ENCODE results near the gene ADAM17. TPM values are rescaled to one million over a fixed set of nuclear protein-coding genes. Genes with fewer than 3 reads are reported as not detected.

The ADAM17 gene
- total RNA-seq, 2 experiments from 2014 or later, result 14.2 to 15.9 TPM

GRCh38 chr2:9549420-9549819 is 6.2 kb downstream of the ADAM17 start:
- no peaks in the 10 kb centered on the region for H3K27me3 Mint-ChIP-seq
- H3K36me3 Mint-ChIP-seq (ENCODE audit: low read depth), result peaks cover 4% of the 10 kb centered on the region
- TF ChIP-seq CTCF (IDR thresholded peaks at IDR 0.05), result no peak
- H3K4me3 Mint-ChIP-seq, result no peak overlapping the region
- H3K9me3 Mint-ChIP-seq, result no peaks in the 10 kb centered on the region
- DNase-seq (no peak), ATAC-seq (no peak)
- intact Hi-C loops (cut with micrococcal nuclease), result no loop called here
- H3K4me1 Mint-ChIP-seq (ENCODE audit: low read depth), result peaks cover 69% of the 10 kb centered on the region
- ChIA-PET CTCF (interaction anchor here (1.0 to 1.5 kb wide), 2 partner anchors 58 to 250 kb away, joined by 4 to 5 read pairs; no protein-coding TSS in a partner anchor), POLR2A (interaction anchor here (0.7 kb wide), 1 partner anchor 74 kb away, joined by 3 read pairs; no protein-coding TSS in a partner anchor)
- H3K27ac Mint-ChIP-seq, result peak overlapping the region; percentile 59

- ChIA-PET CTCF (no interaction called here), POLR2A (no interaction called here)
- intact Hi-C loops (cut with micrococcal nuclease), result no loop called here
- H3K4me1 Mint-ChIP-seq (ENCODE audit: low read depth), result peaks cover 68% of the 10 kb centered on the region
- no peak for TF ChIP-seq CTCF (IDR thresholded peaks at IDR 0.05)
- ATAC-seq (peak; percentile 72), DNase-seq (no peak)
- H3K27ac Mint-ChIP-seq, result peak overlapping the region; percentile 92
- no peaks in the 10 kb centered on the region for H3K27me3 Mint-ChIP-seq
- peaks cover 5% of the 10 kb centered on the region for H3K36me3 Mint-ChIP-seq (ENCODE audit: low read depth)
- H3K9me3 Mint-ChIP-seq, result no peaks in the 10 kb centered on the region
- H3K4me3 Mint-ChIP-seq, result peak overlapping the region; percentile 64
These were observed 7.1 kb downstream of the ADAM17 start for GRCh38 chr2:9548506-9548905.

- intact Hi-C loops (cut with micrococcal nuclease), result no loop called here
- no peaks in the 10 kb centered on the region for H3K27me3 Mint-ChIP-seq
- peaks cover 68% of the 10 kb centered on the region for H3K4me1 Mint-ChIP-seq (ENCODE audit: low read depth)
- H3K9me3 Mint-ChIP-seq, result no peaks in the 10 kb centered on the region
- H3K27ac Mint-ChIP-seq, result peak overlapping the region; percentile 92
- peaks cover 7% of the 10 kb centered on the region for H3K36me3 Mint-ChIP-seq (ENCODE audit: low read depth)
- ChIA-PET POLR2A (interaction anchor here (0.6 to 0.9 kb wide), 2 partner anchors 8 to 47 kb away, joined by 4 read pairs; no protein-coding TSS in a partner anchor), CTCF (no interaction called here)
- no peak overlapping the region for H3K4me3 Mint-ChIP-seq
- no peak for DNase-seq
- TF ChIP-seq CTCF (IDR thresholded peaks at IDR 0.05), result no peak
- ATAC-seq, result no peak
These were observed 8.2 kb downstream of the ADAM17 start for GRCh38 chr2:9547262-9547991.

- CTCF ChIA-PET, result interaction anchor here (1.4 kb wide), 1 partner anchor 11 kb away, joined by 3 read pairs; the partner anchor contains the start of gene ADAM17
These were observed 10.1 kb downstream of the ADAM17 start for GRCh38 chr2:9545502-9545901.

More at GRCh38 chr2:9545502-9545901, 10.1 kb downstream of the ADAM17 start:
- intact Hi-C loops (cut with micrococcal nuclease), result no loop called here
- DNase-seq, result no peak
- TF ChIP-seq CTCF (IDR thresholded peaks at IDR 0.05), result no peak
- no peaks in the 10 kb centered on the region for H3K27me3 Mint-ChIP-seq
- no peaks in the 10 kb centered on the region for H3K9me3 Mint-ChIP-seq
- H3K27ac Mint-ChIP-seq, result no peak overlapping the region
- POLR2A ChIA-PET, result interaction anchor here (0.6 to 1.5 kb wide), 2 partner anchors 10 to 838 kb away, joined by 3 to 4 read pairs; partner anchors contain the start of gene ADAM17
- no peak for ATAC-seq
- H3K4me1 Mint-ChIP-seq (ENCODE audit: low read depth), result peaks cover 58% of the 10 kb centered on the region
- peaks cover 11% of the 10 kb centered on the region for H3K36me3 Mint-ChIP-seq (ENCODE audit: low read depth)
- no peak overlapping the region for H3K4me3 Mint-ChIP-seq

Measured in activated CD8-positive, alpha-beta T cell treated with anti-CD3 and anti-CD28 coated beads for 36 hours (primary cell).